GM12865 (cell line): ENCODE results near the gene ADGRD1.

ENCODE experiments used
- DNase-seq: peaks from one replicate; pipeline ENCODE4 v3.0.0; 2010; ENCODE audit warnings: low read depth
- H3K4me3 ChIP-seq: 2 replicates; pipeline ENCODE4 v1.5.1; 2011; ENCODE audit warnings: mild to moderate bottlenecking, low read depth, low read length, control low read depth
- TF ChIP-seq, protein P1 (sequence below): IDR thresholded peaks from 2 replicates; pipeline ENCODE4 v1.5.1; 2011; ENCODE audit warnings: low read length, control low read depth, low read depth, inconsistent platforms; ENCODE audit not compliant: insufficient read depth; ENCODE audit errors: missing control alignments

ADGRD1 gene

DNA sequence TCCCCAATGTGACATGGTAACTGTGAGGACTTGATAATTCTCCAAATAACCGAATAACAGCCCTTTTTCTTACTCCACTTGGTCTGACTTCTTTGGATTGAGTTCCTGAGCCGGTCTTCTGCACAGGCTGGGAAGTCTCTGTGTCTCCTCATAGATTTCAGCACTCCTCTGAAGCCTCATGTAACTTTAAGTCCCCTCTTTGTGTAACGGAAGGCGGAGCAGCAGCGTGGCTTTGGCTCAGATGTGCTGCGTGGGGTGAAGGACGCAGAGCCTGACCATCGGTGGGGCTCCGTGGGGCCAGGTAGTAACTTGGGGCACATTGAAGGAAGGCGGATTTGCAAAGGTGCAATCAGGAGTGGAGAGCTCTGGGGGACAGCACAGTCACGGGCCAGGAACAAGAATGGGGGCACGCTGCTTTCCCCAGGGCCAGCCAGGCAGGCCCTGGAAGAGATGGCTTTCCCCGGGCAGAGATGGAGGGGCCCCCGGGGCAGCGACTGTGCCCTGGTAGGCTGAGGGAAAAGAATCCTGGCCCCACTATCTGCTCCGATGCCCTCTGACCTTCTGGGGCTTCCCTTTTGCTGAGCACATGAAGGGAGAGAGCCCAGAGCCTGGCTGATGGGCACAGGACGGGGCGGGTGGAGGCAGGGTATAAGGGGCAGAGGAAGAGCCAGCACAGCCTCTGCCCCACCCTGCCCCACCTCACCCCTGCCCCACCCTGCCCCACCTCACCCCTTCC lies 56.9 kb downstream of the ADGRD1 start:
- TF ChIP-seq, protein P1, sequence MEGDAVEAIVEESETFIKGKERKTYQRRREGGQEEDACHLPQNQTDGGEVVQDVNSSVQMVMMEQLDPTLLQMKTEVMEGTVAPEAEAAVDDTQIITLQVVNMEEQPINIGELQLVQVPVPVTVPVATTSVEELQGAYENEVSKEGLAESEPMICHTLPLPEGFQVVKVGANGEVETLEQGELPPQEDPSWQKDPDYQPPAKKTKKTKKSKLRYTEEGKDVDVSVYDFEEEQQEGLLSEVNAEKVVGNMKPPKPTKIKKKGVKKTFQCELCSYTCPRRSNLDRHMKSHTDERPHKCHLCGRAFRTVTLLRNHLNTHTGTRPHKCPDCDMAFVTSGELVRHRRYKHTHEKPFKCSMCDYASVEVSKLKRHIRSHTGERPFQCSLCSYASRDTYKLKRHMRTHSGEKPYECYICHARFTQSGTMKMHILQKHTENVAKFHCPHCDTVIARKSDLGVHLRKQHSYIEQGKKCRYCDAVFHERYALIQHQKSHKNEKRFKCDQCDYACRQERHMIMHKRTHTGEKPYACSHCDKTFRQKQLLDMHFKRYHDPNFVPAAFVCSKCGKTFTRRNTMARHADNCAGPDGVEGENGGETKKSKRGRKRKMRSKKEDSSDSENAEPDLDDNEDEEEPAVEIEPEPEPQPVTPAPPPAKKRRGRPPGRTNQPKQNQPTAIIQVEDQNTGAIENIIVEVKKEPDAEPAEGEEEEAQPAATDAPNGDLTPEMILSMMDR = no peak
- DNase-seq = no peak
- H3K4me3 ChIP-seq = no peak overlapping the region

DNA sequence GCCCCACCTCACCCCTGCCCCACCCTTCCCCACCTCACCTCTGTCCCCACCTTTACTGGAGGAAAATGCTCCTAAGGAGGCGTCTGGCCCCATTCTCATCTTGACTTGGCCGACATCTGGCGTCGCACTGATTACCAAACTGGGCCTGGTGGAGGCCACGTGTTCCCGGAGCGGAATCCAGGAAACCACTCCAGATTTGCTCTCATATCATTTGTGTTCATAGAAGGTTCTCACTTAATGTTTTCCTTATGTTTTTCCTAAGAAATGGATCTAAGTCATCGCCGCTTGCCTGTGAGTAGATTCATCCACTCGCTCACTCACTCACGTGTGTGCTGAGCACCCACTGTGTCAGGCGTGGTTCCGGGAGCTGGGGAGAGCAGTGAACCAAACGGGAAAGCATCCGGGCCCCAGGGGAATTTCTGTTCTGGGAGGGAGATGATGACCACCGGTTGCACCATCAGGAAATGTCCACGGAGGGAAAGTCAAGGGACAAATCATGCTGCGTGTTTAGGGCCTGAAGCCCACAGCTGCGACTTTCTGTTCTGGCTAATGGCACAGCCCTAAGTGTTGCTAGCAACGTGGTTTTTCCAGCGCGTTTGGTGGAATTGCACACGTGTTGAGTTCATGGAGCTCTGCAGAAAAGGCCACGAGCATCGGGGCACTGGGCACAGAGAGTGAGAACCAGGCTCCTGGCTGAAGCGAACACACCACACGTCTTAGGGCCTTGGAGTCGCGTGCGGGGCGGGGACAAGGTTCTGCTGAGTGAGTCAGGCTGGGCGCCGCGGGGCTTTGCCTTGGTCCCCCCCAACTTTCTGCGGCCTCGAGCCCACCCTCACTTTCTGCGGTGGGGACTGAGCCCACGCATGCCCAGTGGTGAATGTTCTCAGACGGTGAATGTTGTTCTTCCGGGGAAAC lies 57.7 kb downstream of the ADGRD1 start:
- DNase-seq = no peak
- TF ChIP-seq, protein P1 = no peak

DNA sequence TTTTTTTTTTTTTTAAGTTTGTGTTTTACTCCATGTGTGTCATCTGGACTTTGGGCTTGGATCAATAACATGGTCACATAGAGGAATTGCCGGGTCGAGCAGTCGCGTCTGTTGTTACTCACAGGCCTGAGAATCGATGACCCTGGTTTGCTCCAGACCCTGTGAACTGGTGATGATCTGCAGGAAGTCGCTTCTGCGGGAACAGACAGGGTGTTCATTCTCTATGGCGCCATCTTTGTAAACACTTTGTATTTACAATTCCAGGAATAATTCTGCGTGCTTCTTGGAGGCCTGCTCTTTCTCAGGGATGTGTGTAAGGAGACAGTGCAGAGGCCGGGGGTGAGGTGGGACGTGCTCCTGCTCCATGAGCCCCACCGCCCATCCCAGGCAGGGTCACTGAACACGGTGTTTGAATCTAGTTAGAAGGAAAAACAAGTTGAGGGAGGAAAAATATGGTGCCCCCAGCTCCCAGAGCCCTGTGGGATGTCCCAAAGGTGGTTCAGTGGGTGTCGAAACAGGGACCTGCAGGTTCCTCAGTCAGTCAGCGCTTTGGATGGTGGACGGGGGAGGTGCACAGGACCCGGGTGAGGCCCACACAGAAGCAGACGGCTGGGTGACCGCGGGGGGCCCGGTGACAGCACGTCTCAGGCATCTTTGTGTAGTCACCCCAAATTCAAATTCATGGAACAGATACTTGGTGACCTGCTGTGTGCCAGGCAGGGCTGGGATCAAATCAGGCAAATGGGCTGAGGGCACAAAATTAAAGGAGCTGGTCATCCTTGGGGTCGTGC lies 58.8 kb downstream of the ADGRD1 start:
- DNase-seq = no peak
- H3K4me3 ChIP-seq = no peak overlapping the region
- TF ChIP-seq, protein P1 = no peak

More for the DNA sequence above, 57.7 kb downstream of the ADGRD1 start:
- H3K4me3 ChIP-seq = no peak overlapping the region

DNA sequence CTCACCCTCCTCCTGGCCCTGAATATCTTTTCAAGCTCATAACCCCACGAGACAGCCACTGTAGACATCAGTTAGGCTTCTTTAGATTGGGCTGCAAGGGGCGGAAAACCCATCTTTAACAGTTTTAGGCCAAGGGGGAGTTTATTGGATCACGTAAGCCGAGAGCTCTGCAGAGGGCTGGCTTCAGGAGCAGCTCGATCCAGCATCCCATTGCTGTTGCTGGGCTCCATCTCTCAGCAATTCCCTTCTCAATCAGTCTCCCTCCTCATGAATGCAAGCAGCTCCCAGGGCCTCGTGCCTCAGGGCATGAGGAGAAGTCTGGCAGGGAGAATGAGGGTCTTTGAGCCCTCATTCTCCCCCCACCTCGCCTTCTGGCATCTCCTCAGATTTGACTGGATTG lies 59.4 kb downstream of the ADGRD1 start:
- no peak for DNase-seq
- TF ChIP-seq, protein P1 = no peak
- no peak overlapping the region for H3K4me3 ChIP-seq

DNA sequence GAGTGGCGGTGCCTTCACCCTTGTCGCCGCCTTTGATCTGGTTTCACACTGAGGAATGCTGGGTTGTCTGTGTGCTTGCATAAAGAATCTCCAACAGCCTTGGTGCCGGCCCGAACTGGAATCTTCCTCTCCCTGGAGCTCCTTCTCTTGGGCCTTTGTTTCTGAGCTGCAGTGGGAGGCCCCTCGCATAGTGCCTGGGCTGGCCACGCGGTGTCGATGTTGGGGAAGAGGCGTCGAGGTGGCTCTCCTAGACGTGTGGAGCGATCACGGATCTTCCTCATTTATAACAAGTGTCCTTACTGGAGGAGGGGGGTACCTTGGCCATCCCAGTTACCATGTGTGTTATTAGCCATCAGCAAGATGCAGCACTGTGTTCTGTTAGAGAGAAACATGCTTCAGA lies 60.6 kb downstream of the ADGRD1 start:
- TF ChIP-seq, protein P1 = no peak
- DNase-seq = no peak
- H3K4me3 ChIP-seq = no peak overlapping the region

DNA sequence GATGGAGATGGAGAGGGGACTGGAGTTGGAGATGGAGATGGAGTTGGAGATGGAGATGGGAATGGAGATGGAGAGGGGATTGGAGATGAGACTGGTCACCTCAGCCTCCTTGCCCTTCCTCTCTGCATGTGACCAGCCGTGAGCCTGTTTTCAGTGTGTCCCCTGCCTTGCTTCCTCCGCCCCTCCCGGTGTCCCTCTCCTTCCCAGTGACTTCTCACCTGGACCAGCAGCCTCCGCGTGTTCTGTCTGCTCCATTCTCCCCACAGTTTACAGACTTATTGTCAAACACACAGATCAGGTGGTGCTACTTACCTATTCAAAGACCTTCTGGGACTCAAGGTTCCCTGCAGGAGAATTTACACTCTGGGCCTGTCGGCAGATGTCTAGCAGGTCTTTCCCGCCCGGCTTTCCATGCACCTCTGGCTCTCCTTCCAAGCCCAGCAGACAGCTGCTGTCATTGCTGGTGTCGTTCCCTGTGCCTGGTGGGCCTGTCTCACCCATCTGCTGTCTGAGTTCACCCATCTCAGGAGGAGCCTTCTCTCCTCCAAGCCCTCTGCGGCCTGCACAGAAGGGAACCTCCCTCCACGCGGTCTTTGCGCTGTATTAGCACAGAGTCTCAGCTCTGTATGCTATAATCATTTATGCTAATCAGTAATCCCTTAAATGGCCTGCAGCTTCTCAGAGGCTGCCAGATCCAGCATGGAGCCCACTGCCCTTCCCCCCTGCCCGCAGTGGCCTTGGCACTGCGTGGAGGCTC lies 62.1 kb downstream of the ADGRD1 start:
- no peak for DNase-seq
- H3K4me3 ChIP-seq = no peak overlapping the region
- TF ChIP-seq, protein P1 = no peak
